Right renal pelvis (tissue), 4 donors: ENCODE data around the gene VEGFA. TPM values are rescaled to one million over a fixed set of nuclear protein-coding genes. Genes with fewer than 3 reads are reported as not detected.

Experiments used
- DNase-seq, 4 donors: peaks; one replicate each; pipeline ENCODE4 v3.0.0-alpha.2; 2013; ENCODE audit warnings: low read depth in 4 of 4, low spot score in 3 of 4, missing footprints in 1 of 4
- polyA plus RNA-seq, 4 donors: library from polyadenylated mRNA; unstranded; fragments of 120-200 nt; gene quantifications; one replicate each; pipeline ENCODE4 v1.2.1, GENCODE V29; 2013; ENCODE audit not compliant: insufficient read length in 4 of 4

Gene VEGFA
- polyA plus RNA-seq, 4 donors, result 279 to 352 (median 292) TPM

- DNase-seq, result no peak
Observed at GRCh38 chr6:43799551-43800297, 29.7 kb downstream of the VEGFA start.

GRCh38 chr6:43800298-43800623 lies 30.2 kb downstream of the VEGFA start:
- DNase-seq, result no peak

- DNase-seq, result no peak
Observed at GRCh38 chr6:43800746-43801494, 30.9 kb downstream of the VEGFA start.

GRCh38 chr6:43801495-43802181 lies 31.6 kb downstream of the VEGFA start:
- no peak for DNase-seq

GRCh38 chr6:43803055-43803782 lies 33.2 kb downstream of the VEGFA start:
- no peak for DNase-seq

GRCh38 chr6:43803783-43804549 lies 34.0 kb downstream of the VEGFA start:
- DNase-seq, result no peak

GRCh38 chr6:43804550-43805223 lies 34.7 kb downstream of the VEGFA start:
- no peak for DNase-seq

- no peak for DNase-seq
Observed at GRCh38 chr6:43805699-43806042, 35.7 kb downstream of the VEGFA start.

- no peak for DNase-seq
Observed at GRCh38 chr6:43806043-43806757, 36.2 kb downstream of the VEGFA start.

- no peak for DNase-seq
Observed at GRCh38 chr6:43806758-43807227, 36.8 kb downstream of the VEGFA start.

- no peak for DNase-seq
Observed at GRCh38 chr6:43807228-43808061, 37.4 kb downstream of the VEGFA start.

GRCh38 chr6:43808412-43808811 lies 38.4 kb downstream of the VEGFA start:
- DNase-seq, result no peak

GRCh38 chr6:43809417-43810305 lies 39.6 kb downstream of the VEGFA start:
- no peak for DNase-seq

- DNase-seq, result no peak
Observed at GRCh38 chr6:43810965-43811732, 41.1 kb downstream of the VEGFA start.

- no peak for DNase-seq
Observed at GRCh38 chr6:43811733-43812099, 41.7 kb downstream of the VEGFA start.

- no peak for DNase-seq
Observed at GRCh38 chr6:43812850-43813578, 43.0 kb downstream of the VEGFA start.
